KMS-11 (cell line): ENCODE results near the gene CPZ.

ENCODE experiments used
- H2AFZ ChIP-seq: fragments of 200-600 bp; sonication (generic); 2 replicates; pipeline ENCODE4 v1.6.1; 2016; ENCODE audit warnings: antibody characterized with exemption, mixed run types, low read depth
- H3K27ac ChIP-seq: fragments of 200-600 bp; sonication (generic); 2 replicates; pipeline ENCODE4 v1.6.1; 2016; ENCODE audit warnings: mild to moderate bottlenecking, mixed run types
- H3K27me3 ChIP-seq: fragments of 200-600 bp; sonication (generic); 2 replicates; pipeline ENCODE4 v1.6.1; 2017; ENCODE audit warnings: mild to moderate bottlenecking, low read depth, mixed run types, moderate library complexity; ENCODE audit not compliant: insufficient read depth
- H3K36me3 ChIP-seq: fragments of 200-600 bp; sonication (generic); 2 replicates; pipeline ENCODE4 v1.6.1; 2017; ENCODE audit warnings: mild to moderate bottlenecking, mixed run types; ENCODE audit not compliant: insufficient read depth
- H3K4me1 ChIP-seq: fragments of 200-600 bp; sonication (generic); 2 replicates; pipeline ENCODE4 v1.6.1; 2016; ENCODE audit warnings: mild to moderate bottlenecking, low read depth, mixed run types; ENCODE audit not compliant: poor library complexity, severe bottlenecking
- H3K4me2 ChIP-seq: fragments of 200-600 bp; sonication (generic); 2 replicates; pipeline ENCODE4 v1.7.0; 2016; ENCODE audit warnings: mild to moderate bottlenecking, mixed run types
- H3K4me3 ChIP-seq: fragments of 200-600 bp; sonication (generic); IDR thresholded peaks from 2 replicates; pipeline ENCODE4 v1.6.1; 2017; ENCODE audit warnings: low read depth, low read length, mixed read lengths; ENCODE audit not compliant: insufficient read depth
- H3K79me2 ChIP-seq: fragments of 200-600 bp; sonication (generic); 2 replicates; pipeline ENCODE4 v1.6.1; 2016; ENCODE audit warnings: low read depth, mixed run types; ENCODE audit not compliant: insufficient read depth
- H3K9ac ChIP-seq: fragments of 200-600 bp; sonication (generic); 2 replicates; pipeline ENCODE4 v1.6.1; 2016; ENCODE audit warnings: mild to moderate bottlenecking, mixed run types
- H4K20me1 ChIP-seq: fragments of 200-600 bp; sonication (generic); 2 replicates; pipeline ENCODE4 v1.6.1; 2016; ENCODE audit warnings: mild to moderate bottlenecking, mixed run types; ENCODE audit not compliant: insufficient read depth
- TF ChIP-seq, protein P1 (sequence below): fragments of 200-600 bp; sonication (generic); conservative IDR thresholded peaks from 2 replicates; pipeline ENCODE4 v1.6.1; 2017; ENCODE audit warnings: low read depth, mild to moderate bottlenecking, antibody characterized with exemption, low read length, moderate library complexity, mixed read lengths

CPZ gene

DNA sequence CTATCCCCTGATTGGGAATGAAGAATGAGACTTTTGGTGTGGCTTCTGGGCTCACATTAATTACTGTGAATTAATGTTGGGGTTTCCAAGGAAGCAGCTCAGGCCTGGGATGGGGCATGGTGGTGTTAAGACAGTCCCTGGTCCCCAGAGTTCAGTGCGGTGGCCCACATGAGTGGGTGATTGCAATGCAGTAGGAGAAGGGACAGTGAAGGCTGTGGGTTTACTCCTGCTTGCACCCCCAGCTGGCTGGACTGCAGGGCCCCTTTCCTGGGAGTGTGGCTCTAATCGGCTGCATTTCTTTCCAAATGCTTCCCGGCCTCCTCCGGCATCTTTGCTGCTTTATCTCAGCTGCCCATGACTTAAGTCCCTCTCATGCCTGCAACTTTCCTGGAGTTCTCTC lies 40.5 kb upstream of the CPZ start:
- H3K79me2 ChIP-seq: no peaks in the 10 kb centered on the region
- no peaks in the 10 kb centered on the region for H4K20me1 ChIP-seq
- H3K4me1 ChIP-seq: no peaks in the 10 kb centered on the region
- TF ChIP-seq, protein P1, sequence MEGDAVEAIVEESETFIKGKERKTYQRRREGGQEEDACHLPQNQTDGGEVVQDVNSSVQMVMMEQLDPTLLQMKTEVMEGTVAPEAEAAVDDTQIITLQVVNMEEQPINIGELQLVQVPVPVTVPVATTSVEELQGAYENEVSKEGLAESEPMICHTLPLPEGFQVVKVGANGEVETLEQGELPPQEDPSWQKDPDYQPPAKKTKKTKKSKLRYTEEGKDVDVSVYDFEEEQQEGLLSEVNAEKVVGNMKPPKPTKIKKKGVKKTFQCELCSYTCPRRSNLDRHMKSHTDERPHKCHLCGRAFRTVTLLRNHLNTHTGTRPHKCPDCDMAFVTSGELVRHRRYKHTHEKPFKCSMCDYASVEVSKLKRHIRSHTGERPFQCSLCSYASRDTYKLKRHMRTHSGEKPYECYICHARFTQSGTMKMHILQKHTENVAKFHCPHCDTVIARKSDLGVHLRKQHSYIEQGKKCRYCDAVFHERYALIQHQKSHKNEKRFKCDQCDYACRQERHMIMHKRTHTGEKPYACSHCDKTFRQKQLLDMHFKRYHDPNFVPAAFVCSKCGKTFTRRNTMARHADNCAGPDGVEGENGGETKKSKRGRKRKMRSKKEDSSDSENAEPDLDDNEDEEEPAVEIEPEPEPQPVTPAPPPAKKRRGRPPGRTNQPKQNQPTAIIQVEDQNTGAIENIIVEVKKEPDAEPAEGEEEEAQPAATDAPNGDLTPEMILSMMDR: no peak
- H3K4me3 ChIP-seq: no peak overlapping the region
- no peaks in the 10 kb centered on the region for H3K27me3 ChIP-seq
- H3K27ac ChIP-seq: no peak overlapping the region
- no peak overlapping the region for H2AFZ ChIP-seq
- H3K4me2 ChIP-seq: no peak overlapping the region
- H3K36me3 ChIP-seq: no peaks in the 10 kb centered on the region
- no peak overlapping the region for H3K9ac ChIP-seq

DNA sequence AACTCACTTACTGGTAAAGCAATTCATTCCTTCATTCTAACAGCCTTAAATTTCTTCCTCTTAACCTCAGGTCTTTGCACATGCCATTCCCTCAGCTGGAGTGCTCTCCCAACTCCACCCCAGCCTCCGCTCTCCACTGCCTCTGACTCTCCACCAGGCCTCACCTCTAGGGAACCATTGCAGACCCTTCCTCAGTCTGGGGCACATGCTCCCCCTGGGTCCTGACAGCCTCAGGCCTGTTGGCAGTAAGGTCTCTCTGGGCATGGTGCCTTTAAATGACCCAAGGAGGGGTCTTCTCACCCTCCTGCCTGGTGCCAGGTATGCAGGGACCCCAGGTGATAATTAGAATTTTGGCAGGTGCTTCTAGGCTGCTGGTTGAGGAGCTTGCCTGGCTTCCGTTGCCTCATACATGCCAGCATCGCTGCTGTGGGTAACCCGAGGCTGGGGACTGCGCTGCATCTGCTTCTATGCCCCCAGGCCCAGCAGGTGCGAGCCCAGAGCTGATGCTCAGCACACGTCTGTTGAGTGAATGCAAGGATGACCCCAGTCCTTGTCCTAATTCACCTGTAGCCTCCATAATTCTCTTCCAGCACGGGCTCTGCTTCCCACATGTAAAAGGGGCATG lies 39.9 kb upstream of the CPZ start:
- Histone ChIP-seq H3K9ac (no peak overlapping the region), H3K4me2 (no peak overlapping the region), H3K4me3 (no peak overlapping the region), H3K4me1 (no peaks in the 10 kb centered on the region), H3K27me3 (no peaks in the 10 kb centered on the region), H3K36me3 (no peaks in the 10 kb centered on the region), H2AFZ (no peak overlapping the region), H3K79me2 (no peaks in the 10 kb centered on the region), H4K20me1 (no peaks in the 10 kb centered on the region), H3K27ac (no peak overlapping the region)
- TF ChIP-seq, protein P1: no peak

DNA sequence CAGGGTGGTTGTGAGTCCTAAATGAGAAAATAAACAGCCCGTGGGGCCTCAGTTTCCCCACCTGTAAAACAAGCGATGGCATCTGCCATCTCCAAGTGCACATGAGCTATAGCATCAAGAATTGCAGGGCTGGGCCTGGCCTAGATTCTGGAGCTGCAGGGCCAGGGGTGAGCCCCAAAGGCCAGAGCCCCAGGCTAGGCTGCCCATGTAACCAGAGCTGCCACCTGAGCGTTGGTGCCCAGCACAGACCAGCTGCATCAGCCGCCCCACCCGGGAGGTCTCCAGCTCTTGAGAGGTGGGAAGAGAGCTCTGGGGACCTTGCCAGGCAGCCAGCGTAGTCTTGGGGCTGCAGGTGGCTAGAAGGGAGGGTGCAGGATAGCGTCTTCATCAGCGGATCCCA lies 39.3 kb upstream of the CPZ start:
- no peak overlapping the region for H3K4me2 ChIP-seq
- TF ChIP-seq, protein P1: no peak
- no peak overlapping the region for H3K27ac ChIP-seq
- H4K20me1 ChIP-seq: no peaks in the 10 kb centered on the region
- H3K9ac ChIP-seq: no peak overlapping the region
- H2AFZ ChIP-seq: no peak overlapping the region
- H3K4me1 ChIP-seq: no peaks in the 10 kb centered on the region
- H3K27me3 ChIP-seq: no peaks in the 10 kb centered on the region
- no peaks in the 10 kb centered on the region for H3K36me3 ChIP-seq
- no peaks in the 10 kb centered on the region for H3K79me2 ChIP-seq
- no peak overlapping the region for H3K4me3 ChIP-seq

DNA sequence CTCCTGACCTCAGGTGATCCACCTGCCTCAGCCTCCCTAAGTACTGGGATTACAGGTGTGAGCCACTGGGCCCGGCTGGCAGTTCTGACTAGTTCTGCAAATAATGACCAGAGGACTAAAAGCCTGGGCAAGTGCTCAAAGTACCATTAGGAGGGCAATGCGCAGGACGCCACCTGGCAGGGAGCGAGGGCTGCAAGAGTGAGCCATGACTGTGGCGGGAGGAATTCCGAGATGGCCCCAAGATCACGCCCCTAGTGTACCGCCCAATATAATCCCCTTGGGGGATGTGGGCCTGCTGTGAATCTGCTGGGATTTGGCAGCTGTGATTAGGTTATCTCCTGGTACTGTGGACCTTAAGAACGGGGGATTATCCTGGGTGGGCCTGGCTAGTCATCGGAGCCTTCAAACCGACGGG lies 38.6 kb upstream of the CPZ start:
- Histone ChIP-seq H3K79me2 (no peaks in the 10 kb centered on the region), H3K4me1 (no peaks in the 10 kb centered on the region), H3K9ac (no peak overlapping the region), H3K36me3 (no peaks in the 10 kb centered on the region), H3K27ac (no peak overlapping the region), H3K4me2 (no peak overlapping the region), H4K20me1 (no peaks in the 10 kb centered on the region), H3K4me3 (no peak overlapping the region), H3K27me3 (no peaks in the 10 kb centered on the region), H2AFZ (no peak overlapping the region)
- TF ChIP-seq, protein P1: no peak
